ENCODE data around the gene KCNJ6. TPM values are rescaled to one million over a fixed set of nuclear protein-coding genes. Genes with fewer than 3 reads are reported as not detected.

The KCNJ6 gene
- total and polyA plus RNA-seq, 3 donors from 2014 or later, result 0.24 to 0.25 (median 0.25) TPM

- no peak for DNase-seq
- Histone ChIP-seq H3K9me3 (no peaks in the 10 kb centered on the region), H3K27me3 (no peaks in the 10 kb centered on the region), H3K27ac (no peak overlapping the region), H3K4me1 (no peaks in the 10 kb centered on the region), H3K36me3 (ENCODE audit: low read depth, missing control alignments) (no peaks in the 10 kb centered on the region), H3K4me3 (no peak overlapping the region)
- 81 to 94% methylated on average over 1 of the region's 1 CpG for WGBS, 2 donors
- intact Hi-C loops (cut with DNase I; ENCODE audit: low total_unique reads), result no loop called here
- no peak for TF ChIP-seq CTCF (IDR thresholded peaks at IDR 0.05)
- no peak for TF ChIP-seq POLR2A (IDR thresholded peaks at IDR 0.05)
These were observed 173.7 kb downstream of the KCNJ6 start for GRCh38 chr21:37742532-37742931.

DNA sequence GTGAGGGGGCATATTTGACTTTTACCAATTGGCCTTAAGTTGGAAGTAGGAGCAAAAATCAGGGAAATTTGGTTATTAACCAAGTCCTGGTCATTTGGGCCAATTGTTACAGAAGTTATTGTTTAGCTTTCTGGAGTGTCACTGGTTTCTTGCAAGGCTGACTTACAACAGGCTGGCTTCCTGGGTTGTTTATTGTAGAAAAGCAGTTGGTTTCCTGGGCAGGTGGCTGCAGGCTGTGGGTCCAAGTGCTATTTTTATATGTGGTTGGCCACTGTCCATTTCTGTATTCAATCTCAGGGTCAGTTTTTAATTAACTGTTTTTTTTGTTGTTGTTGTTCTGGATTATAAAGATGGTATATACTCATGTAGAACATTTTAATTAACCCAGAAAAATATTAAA, 174.1 kb downstream of the KCNJ6 start:
- TF ChIP-seq CTCF (IDR thresholded peaks at IDR 0.05) (no peak), POLR2A (IDR thresholded peaks at IDR 0.05) (no peak)
- H3K27ac ChIP-seq, result no peak overlapping the region
- no peak for DNase-seq
- H3K9me3 ChIP-seq, result no peaks in the 10 kb centered on the region
- H3K36me3 ChIP-seq (ENCODE audit: low read depth, missing control alignments), result no peaks in the 10 kb centered on the region
- intact Hi-C loops (cut with DNase I; ENCODE audit: low total_unique reads), result no loop called here
- no peaks in the 10 kb centered on the region for H3K4me1 ChIP-seq
- no peak overlapping the region for H3K4me3 ChIP-seq
- H3K27me3 ChIP-seq, result no peaks in the 10 kb centered on the region

GRCh38 chr21:37737996-37738395, 178.3 kb downstream of the KCNJ6 start:
- H3K27ac ChIP-seq, result no peak overlapping the region
- no peaks in the 10 kb centered on the region for H3K36me3 ChIP-seq (ENCODE audit: low read depth, missing control alignments)
- H3K4me1 ChIP-seq, result no peaks in the 10 kb centered on the region
- intact Hi-C loops (cut with DNase I; ENCODE audit: low total_unique reads), result no loop called here
- no peak for DNase-seq
- no peaks in the 10 kb centered on the region for H3K9me3 ChIP-seq
- 64% methylated on average over 2 of the region's 2 CpGs for WGBS, 2 donors
- no peak for TF ChIP-seq CTCF (IDR thresholded peaks at IDR 0.05)
- TF ChIP-seq POLR2A (IDR thresholded peaks at IDR 0.05), result no peak
- H3K27me3 ChIP-seq, result no peaks in the 10 kb centered on the region
- no peak overlapping the region for H3K4me3 ChIP-seq

DNA sequence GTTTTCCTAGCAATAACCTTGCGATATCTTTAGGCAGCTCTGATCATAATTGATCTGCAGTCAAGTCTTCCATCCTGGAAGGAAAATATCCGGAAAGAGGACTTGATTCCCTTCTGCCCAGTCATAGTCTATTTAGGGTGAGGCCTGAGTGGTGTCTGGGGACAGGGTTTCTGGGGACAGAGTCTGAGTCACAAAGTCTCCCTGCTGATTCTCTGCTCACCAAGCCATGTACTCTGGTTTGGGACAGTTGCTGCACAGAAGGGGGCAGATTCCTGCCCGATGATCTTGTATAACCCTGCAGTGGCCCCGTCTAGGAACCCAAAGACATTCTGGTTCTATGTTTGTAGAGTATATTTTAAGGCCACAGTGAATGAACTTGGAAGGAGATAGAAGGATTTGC, 178.8 kb downstream of the KCNJ6 start:
- H3K27me3 ChIP-seq, result no peaks in the 10 kb centered on the region
- intact Hi-C loops (cut with DNase I; ENCODE audit: low total_unique reads), result no loop called here
- no peak for DNase-seq
- no peaks in the 10 kb centered on the region for H3K4me1 ChIP-seq
- no peak overlapping the region for H3K4me3 ChIP-seq
- no peak for TF ChIP-seq CTCF (IDR thresholded peaks at IDR 0.05)
- no peak for TF ChIP-seq POLR2A (IDR thresholded peaks at IDR 0.05)
- no peak overlapping the region for H3K27ac ChIP-seq
- H3K9me3 ChIP-seq, result no peaks in the 10 kb centered on the region
- 45 to 58% methylated on average over 4 of the region's 4 CpGs for WGBS, 2 donors
- H3K36me3 ChIP-seq (ENCODE audit: low read depth, missing control alignments), result no peaks in the 10 kb centered on the region

DNA sequence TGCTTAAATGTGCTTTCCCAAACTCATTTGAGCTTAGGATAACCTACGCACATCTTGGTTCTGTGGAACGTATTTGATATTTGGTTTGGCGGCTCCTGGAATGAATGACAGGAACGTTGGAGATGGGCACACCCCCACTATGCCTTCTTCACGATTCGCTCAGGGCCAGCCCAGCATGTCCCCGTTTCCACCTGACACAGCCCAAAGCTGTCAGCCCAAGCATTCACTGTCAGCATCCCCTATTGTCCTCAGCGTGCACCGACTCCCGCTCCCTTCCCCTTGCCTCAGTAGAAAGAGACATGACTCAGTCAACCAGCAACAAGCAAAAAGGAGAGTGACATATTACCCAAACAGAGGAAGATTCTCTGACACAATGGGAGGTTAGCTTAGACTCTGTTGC, 181.4 kb downstream of the KCNJ6 start:
- Histone ChIP-seq H3K27ac (no peak overlapping the region), H3K36me3 (ENCODE audit: low read depth, missing control alignments) (no peaks in the 10 kb centered on the region), H3K9me3 (no peaks in the 10 kb centered on the region), H3K27me3 (no peaks in the 10 kb centered on the region), H3K4me1 (no peaks in the 10 kb centered on the region), H3K4me3 (no peak overlapping the region)
- intact Hi-C loops (cut with DNase I; ENCODE audit: low total_unique reads), result no loop called here
- TF ChIP-seq CTCF (IDR thresholded peaks at IDR 0.05) (no peak), POLR2A (IDR thresholded peaks at IDR 0.05) (no peak)
- WGBS, 2 donors, result 92 to 95% methylated on average over 10 of the region's 10 CpGs
- no peak for DNase-seq

Data from testis (tissue), 3 donors.